ENCODE measurements around the gene SKP1.
"Not testable (repeated sequence)": the region's sequence is repeated elsewhere in the genome, so short reads cannot be mapped to it uniquely, and the experiment has no call there.

GRCh38 chr5:134211263-134212031 is 34.7 kb upstream of the SKP1 start:
- not testable (repeated sequence) for TF ChIP-seq POLR2A (IDR thresholded peaks at IDR 0.05; ENCODE audit: low read depth, low read length); TAF1 (IDR thresholded peaks at IDR 0.05; ENCODE audit: borderline replicate concordance, low read depth, low read length); POLR2AphosphoS5 (IDR thresholded peaks at IDR 0.05; ENCODE audit: low read depth, low read length)
